Putamen (tissue), 1 donor: ENCODE measurements around the gene NTRK3.

Experiments
- DNase-seq: peaks from one replicate; pipeline ENCODE4 v3.0.0-alpha.2; 2016; ENCODE audit warnings: low spot score

Gene NTRK3

DNA sequence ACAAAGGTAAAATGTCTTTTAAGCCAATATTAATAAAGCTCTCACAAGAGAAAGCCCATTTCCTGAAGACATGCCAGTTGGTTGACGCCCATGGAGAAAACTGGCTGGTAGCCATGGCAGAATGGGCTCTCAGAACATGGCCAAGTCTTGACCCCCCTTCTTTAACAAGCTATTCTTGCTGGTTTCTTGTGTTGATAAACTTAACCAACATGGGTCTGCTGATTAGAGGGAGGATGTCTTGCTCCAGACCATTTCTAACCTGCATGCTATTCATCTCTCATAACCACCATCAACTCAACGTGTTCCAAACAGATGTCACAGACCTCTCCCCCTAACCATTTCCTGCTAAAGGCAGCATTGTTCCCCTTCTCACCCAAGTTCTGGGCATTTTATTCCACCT is 25.7 kb downstream of the NTRK3 start:
- no peak for DNase-seq

DNA sequence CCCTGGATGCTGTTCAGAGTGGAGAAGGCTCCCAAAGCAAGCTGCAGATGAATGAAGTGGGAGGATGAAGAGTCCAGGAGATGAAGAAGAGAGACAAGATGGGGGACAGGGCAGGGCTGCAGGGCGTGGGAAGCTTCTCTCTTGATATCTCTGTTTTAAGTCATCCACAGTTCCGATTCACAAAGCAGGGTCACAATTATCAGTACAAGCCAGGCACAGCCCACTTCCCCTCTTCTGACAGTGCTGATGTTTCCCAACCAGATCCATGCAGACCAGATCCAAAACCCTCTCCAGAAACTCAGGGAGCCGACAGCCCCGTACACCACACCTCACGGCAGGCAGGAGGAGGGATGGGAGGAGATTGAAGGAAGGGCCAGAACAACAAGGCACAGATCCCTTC is 31.1 kb downstream of the NTRK3 start:
- no peak for DNase-seq

DNA sequence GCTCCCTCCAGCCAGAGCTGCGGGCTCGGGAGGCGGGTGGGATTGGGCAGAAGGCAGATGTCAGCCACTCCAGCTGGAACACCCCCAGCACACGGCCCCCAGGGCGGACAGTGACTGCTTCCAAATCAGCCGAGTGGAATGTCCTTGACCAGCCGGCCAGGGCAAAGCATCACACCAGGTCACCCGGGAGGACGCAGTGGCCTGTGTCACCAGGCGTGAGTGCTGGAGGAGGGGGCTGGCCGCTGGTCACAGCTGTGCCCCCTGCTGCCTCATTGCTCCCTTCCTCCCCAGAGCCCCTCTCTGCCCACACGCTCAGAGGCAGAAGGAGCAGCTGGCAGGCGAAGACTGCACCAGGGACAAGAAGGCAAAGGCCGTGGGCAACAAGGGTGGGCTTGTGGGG is 33.5 kb downstream of the NTRK3 start:
- no peak for DNase-seq

DNA sequence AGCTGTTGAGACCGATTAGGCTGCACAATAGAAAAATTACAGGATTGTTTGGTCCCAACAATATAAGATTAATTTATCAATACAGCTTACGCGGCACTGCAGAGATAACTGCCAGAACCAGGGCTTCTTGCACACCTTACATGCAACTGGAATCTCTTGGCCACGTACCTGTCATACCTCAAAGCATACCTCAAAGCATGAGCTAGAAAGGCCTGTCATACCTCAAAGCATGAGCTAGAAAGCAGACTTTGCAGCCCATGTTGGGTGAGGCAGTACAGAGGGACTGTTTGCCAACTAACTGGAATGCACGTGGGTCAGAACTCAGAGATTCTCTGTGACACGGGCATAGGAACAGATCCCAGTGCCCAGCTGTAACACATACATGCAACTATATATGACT is 34.7 kb downstream of the NTRK3 start:
- no peak for DNase-seq

DNA sequence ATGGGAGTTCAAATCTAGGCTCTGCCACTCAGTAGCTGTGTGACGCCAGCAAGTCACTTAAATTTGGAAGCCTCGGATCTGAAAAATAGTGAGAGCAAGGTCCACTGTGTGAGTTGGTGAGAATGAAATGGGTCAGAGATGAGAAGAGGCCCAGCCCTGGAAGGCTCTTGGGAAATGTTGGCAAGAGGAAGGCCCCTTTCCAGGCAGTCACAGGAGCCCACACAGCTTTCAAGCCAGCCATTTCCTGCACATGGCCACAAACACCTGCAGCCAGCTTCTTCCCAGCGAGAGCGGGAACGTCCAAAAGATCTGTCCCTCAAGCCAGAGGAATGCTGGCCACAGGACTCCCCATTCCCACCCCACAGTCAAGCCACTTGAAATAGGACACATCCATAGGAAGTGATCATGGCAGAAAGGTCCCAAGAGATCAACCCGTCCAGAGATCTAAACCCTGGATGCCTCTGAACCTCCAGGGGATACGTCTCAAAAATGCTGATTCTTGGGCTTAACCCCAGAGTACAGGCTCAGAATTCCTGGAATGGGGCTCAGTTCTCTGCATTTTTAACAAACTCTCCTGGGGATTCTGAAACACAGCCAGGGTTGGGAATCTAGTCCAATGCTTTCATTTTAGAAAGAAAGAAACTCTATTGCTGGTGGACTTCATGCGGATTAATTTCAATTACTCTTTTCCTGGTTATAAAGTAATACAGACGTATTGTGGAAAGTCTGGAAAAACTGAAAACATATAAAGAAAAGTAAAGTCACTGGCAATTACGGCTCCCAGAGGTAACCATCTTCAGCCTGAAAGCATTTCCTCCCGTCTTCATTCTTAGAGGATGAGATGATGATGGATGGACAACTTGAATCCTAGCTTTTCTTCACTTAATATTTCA is 35.9 kb downstream of the NTRK3 start:
- DNase-seq, result no peak

DNA sequence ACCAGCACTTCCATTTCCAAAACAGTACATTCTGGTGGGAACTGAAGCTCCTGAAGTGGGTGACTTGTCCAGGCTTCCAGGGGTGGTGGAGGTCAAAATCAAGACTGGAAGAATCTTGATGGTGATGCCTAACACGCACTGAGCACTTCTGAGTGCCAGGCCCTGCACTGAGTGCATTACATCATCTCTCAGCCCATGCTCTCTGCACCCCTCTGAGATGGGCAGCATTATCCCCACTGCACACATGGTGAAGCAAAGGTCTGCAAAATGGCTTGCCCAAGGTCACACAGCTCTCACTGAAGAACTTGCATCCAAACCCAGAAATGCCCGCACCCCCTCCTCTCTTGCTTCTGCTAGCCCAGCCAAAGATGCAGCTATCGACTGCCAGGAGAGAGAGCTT is 36.9 kb downstream of the NTRK3 start:
- DNase-seq, result no peak

DNA sequence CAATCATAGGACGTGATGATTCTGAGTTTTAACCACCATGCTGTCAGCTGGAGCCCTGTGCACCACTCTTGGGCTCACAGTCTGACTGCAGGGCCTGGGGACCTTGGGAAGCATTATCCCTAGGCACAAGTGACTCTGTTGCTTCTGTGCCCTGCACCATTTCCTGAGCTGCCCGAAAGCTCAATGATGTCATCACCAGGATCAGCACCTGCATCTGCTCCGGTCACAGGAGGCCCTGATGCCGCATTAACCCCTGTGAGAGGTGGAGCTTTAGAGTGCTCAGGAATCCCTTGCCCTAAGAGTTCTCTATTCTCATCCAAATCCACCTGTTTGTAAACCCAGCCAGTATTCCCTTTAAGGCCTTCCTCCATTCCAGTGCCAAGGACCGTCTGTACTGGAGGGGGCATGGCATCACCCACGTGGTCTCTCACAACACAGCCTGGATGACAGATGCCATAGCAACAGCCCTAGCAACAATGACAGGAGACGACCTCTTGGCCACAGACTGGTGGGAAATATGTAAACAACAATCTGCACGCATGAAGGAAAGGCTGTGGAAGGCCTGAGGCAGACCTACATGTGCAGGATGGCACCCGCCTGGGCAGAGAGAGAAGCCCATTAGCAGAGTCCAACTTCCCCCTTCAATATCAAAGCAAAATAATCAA is 37.9 kb downstream of the NTRK3 start:
- no peak for DNase-seq

DNA sequence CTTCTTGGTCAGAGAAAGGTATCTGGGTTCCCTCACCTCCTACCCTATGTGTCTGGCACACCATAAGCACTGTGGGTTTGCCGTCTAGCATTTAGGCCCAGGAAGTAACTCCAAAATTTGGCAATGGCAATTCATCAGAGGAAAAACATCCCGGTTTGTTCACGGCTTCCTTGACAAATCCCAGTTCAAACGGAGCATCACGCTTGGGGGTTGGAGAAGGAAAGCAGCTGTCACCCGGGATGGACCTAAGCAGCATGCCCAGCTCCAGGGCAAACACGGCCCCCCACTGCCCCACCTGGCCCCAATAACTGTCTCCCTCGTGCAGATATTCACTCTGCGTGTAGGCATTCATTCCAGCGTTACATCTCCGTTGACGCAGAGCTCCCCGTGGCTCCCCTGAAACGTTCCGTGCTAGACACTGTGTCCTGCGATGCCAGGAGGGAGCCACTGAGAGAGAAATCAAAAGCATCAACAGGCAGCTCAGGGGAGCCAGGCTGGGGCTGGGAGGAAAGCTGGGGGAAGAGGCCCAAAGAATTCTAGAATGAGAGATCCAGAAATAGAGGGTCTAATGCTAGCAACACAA is 41.4 kb downstream of the NTRK3 start:
- no peak for DNase-seq

DNA sequence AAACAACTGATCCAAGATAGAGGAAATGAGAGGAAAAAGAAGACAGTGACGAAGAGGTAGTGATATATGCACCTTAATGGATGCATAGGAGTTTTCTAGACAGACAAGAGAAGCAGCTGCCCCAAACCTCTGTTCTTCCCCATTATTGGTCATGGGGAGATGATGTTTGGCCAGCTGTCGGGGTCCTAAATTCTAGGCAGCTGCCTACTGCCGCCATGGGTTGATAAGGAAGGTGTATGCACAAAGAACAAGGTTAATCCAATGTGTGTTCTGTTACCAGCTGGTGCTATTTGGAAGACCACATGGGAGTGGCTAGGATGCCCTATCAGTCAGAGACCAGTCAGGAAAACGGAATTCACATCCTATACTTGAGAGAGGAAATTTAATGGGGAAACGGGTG is 47.4 kb downstream of the NTRK3 start:
- DNase-seq, result no peak

DNA sequence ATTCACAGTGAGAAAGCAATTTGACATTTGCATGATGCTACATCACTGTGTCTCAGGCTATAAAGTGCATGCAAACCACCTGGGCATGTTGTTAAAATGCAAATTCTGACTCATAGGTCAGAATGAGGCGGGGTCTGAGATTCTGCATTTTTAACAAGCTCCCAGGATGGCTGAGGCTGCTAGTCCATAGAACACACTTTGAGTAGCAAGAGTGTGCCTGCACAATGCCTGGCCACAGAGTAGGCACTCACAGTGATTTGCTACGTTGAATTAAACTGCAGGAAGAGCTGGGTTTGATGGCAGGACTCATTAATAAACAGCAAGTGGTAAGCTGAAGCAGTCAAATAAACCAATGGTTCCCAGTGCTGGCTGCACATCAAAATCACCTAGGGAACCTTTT is 48.1 kb downstream of the NTRK3 start:
- DNase-seq, result no peak

DNA sequence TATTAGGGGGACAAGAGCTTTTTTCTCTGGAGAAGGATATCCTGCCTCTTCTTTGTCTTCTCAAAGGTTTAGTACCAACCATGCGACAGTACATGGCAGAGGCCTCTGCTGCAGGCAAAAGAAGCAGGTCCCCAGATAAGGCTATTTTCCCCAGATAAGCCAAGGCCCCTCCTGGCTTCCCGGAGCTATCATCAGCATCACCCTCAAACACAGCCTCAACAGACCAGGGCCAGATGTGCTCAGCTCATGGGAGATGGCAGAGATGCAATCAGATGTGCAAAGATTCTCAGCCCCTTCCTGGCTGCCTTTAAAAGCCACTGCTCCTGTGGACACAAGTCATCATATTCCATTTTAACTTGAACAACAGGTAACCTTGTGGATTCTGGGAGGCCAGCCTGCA is 49.0 kb downstream of the NTRK3 start:
- DNase-seq, result no peak

DNA sequence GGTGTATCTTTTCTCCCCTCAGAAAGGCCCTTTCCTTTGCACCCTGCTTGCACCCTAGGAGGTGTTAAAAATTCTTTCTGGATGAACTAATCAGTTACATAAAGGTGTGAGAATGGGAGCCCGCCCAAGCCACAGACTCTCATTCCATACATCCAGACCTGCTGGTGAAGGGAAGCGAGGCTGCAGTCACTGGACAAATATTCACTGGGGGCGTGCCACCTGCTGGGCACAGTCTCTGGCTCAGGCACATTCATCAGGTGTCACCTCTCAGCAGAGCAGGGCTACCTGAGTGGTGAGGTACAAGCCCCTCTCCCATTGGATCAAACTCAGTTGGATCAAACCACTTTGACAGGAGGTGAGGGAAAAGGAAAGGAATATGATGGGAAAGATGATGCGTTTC is 52.0 kb downstream of the NTRK3 start:
- no peak for DNase-seq

DNA sequence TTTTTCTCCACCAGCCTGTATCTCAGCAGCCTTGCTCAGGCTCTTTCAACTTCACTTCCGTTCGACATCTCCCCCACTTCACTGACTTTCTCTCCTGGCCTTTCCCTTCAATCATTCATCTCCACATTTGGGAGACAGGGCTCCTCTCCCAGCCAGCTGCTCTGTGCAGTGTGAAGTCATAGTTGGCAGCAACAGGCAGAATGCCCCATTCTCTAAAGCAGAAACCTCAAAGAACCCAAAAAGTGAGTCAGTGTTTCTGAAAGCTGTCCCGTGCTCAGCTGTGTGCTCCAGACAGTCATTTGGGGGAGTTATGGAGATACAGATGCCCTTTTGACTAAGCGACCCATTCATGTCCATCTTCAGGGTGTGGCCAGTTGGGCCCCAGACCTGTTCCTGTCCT is 54.3 kb downstream of the NTRK3 start:
- no peak for DNase-seq

DNA sequence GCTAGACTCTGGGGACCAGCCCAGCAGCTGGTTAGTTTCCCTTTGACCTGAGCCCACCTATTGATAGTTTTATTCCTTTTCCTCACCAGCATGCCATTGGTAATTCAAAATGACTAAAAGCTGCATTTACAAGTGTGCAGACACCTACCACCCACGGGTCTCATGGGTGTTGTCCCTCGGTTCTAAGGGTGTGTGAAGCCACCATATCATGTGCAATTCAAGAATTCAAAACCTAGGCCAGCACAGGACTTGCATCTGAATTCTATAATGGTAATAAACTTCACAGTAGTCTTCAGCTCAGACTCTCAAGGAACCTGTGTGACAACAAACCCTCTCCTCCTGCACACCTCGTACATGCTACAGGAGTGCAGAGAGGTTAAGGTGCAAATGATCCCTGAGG is 55.3 kb downstream of the NTRK3 start:
- no peak for DNase-seq

DNA sequence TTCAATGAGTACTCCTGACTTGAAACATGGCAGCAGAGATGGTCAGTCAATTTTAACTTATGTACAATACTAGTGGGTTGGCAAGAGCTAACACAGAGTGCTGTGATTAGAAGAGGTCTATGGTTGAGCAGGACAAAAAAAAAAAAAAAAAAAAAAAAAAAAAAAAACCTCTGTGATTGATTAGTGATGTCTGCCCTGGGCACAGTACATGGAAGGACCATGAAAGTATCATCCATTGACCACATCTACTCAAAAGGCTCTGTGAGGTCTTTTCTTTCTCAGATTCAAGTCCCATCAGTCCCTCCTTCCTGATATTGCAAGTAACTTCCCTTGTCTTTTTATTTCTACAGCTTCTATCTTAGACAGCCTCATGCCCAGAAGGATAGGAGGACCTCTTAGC is 59.6 kb downstream of the NTRK3 start:
- no peak for DNase-seq

DNA sequence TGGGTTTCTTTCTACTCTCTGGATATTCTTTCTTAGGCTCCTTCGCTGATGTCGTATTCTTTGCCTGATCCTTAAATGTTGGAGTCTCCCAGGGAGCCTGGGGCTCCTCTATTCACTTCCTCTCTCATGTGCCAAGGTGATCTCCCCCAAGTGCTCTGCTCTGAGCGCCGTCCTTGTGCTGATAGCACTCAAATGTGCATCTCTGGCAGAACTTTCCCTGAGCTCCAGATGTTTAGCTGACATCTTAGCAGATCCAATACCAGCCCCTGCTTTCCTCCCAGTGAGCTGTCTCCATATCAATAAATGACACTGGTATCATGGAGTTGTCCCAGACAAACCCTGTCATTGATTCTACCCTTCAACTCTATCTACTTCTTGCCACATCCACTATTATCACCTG is 62.4 kb downstream of the NTRK3 start:
- DNase-seq, result no peak

DNA sequence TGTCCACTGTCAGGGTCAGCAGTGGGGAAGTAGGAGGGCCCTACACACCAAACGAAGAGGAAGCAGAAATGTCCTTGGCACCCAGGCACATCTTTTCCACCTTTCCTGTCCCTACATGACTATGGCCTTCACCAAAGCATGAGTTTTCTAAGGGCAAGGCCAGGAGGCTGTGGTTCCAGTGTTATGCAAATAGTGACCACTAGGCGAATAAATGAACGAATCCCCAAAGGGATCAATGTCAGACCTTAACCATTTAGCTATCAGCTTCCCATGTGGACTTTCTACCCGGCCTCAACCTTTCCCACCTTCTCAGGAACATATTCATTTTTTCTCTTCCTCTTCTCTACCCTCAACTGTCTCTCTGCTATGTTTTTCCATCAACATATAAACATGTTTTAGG is 63.1 kb downstream of the NTRK3 start:
- no peak for DNase-seq

DNA sequence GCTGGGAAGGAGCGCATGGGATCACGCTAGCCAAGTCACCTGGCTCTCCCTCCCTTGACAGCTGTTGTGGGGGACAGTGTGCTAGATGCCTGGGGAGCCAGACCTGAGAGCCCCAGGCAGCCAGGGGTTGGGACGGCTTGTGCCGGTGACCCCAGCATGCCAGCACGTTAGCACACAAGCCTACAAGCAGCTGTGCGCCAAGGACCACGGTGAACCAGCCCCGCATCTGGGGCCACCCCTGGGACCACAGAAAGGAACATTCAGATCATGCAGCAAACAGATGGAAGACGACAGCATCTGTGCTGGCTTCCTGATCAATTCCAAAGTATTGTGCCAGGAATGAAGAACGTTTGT is 64.8 kb downstream of the NTRK3 start:
- DNase-seq, result no peak

DNA sequence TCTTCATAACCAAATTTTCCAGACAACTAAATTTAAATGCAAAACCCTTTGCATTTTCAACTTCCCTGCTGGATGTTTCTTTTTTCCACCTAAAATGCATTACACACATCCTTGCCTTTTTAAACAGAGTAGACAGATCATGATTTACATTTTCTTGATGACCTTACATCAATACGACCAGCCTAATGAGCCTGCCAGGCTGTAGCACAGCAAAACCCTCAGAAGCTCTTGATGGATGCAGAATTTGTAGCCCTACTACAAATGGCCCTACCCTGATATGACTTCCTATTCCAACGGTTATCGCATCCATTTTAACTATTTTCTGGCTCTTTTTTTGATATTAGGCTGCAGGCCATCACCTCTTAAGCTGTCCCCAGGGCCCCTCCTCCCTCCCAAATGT is 66.3 kb downstream of the NTRK3 start:
- DNase-seq, result no peak

DNA sequence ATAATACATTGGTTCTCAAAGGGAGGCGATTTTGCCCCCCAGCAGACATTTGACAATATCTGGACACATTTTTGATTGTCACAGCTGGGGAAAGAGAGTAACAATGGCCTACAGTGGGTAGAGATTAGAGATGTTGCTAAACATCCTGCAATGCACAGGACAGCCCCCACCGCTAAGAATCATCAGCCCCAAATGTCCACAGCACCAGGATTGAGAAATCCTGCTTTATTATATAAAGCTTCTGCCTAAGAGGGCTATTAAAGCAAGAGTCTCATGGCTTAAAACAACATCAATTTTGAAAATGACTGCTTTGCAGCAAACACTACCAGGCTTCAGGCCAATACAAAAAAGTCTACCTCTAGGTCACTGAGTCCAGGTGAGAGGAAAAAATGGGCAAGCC is 68.2 kb downstream of the NTRK3 start:
- DNase-seq, result no peak

DNA sequence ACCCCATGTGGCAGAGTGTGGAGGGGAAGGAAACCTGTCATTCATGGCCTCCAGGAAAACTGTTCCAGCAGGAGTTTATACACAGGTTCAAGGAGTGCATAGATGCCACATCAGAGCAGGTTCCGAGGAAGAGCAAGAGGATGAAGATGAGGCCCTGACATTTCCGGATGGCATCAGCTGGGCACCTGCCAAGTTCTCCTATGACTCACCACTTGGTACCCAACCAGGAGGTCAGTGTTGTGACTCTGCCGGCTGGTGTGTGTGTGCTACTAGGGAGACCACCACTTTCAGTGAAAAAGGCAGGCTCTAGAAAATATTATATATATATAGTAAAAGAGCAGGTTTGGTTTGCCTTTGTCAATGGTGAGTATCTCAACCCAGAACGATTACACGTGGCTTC is 69.3 kb downstream of the NTRK3 start:
- peak; percentile 31 for DNase-seq

DNA sequence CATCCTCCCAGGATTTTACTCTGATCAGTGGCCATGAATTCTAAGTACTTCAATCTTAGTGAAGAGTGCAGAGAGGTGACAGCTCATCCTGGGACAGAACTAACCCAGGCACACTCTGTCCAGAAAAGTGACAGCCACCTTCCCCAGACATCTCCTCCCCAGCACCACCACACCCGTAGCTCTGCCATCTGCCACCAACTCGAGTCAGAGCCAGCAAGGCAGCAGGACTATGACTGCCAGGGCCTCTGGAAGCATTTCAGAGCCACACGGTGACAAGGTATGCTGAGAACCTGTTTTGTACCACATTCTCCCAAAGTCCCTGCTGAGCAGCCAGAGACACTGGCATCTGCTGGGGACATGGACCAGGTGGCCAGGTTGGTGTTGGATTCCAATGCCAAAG is 71.0 kb downstream of the NTRK3 start:
- DNase-seq, result no peak

DNA sequence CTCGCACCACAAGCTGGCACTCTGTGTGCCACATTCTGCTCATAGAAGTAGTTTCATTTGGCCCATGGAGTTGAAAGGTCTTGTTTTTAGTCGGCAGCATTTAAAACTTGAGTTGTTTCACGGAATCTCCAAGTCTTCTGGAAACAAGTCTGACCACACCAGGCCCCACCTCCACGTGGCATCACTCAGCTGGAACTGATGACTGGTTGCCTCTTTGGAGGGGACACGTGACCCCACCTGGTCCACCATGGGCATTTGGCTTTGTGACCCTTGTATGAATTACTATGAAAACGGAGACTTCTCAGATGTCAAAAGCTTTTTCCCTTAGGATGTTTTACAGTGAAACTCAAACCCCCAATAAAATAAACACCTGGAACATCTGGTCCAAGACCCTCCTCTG is 74.9 kb downstream of the NTRK3 start:
- no peak for DNase-seq

DNA sequence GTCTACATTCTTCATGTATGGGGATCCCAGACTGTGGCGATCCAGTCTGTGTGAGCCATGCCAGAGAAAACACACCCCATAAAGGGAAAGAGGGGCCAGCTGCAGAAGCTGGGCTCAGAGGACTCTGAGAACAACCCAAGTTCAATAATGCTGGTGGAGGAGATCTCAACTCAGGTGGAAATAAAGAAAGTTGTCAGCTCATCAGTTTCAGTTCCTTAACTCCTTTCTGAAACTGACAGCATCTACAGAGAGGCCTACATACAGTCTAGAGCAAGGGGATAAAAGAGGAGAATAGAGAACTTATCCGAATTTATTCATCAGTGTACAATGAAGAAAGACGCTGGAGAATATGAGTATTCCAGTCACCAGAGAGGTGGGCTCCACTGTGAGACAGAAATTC is 77.0 kb downstream of the NTRK3 start:
- DNase-seq, result no peak
